Measurements from ENCODE around the gene PSME4.

PSME4 gene

Small RNAs within 50 kb of the gene (small RNA-seq; reads per million reads assigned to genes)
- 0.91 reads per million, percentile 25 among the genes with 10 or more reads in this experiment for gene MIR3682
